Fibroblast of skin of abdomen (primary cell): ENCODE data around the gene CGREF1. TPM values are rescaled to one million over a fixed set of nuclear protein-coding genes. Genes with fewer than 3 reads are reported as not detected.
A peak's percentile ranks its signal among the peaks of the same experiment; 100 is the strongest.

Experiments used
- DNase-seq: peaks from one replicate; pipeline ENCODE4 v3.0.0-alpha.2; 2013
- polyA plus RNA-seq, 2 experiments: library from polyadenylated mRNA; unstranded; fragments of 120-200 nt; gene quantifications; one replicate each; pipeline ENCODE4 v1.2.1, GENCODE V29; 2013; ENCODE audit not compliant: insufficient read length in 2 of 2

The CGREF1 gene
- polyA plus RNA-seq (2013, experiment 1 of 2; ENCODE audit: insufficient read length) = 3.6 TPM
- polyA plus RNA-seq (2013, experiment 2 of 2; ENCODE audit: insufficient read length) = 4.1 TPM

DNA sequence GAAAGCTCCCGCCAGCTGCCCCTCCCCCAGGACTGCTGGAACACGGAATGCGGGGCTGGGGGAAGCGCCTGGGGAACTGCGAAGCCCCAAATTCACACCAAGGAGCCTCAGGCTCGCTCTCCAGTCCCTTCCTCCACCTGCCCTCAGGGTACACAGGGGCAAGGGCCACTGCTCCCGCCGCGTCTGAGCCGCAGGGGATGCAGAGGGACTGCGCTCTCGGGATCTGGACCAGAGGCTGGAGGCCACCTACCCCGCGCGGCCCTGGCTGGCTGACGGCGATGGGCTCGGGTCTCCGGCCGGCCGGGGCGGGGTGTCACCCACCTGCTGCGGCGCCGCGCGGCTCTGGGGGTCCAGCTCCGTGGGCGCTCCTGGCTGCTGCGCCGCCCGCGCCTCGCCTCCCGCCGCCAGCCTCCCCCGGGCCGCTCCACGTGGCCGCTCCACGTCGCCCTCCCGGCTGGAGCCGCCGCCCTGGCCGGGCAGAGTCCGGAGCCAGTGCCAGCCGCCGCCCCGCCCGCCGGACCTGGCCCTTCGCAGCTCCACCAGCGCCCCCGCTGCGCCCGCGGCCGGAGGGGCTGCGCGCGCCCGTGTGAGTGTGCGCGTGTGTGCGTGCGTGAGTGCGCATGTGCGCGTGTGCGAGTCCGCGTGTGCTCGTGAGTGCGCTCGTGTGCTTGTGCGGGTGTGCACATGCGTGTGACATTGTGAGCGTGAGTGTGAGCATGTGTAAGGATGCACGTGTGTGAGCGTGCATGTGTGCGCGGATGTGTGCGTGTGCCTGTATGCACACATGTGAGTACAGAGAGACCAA lies at the start of gene CGREF1:
Gene CGREF1 (minus strand): TSS at position 604 of the 805 bp plus-strand sequence. CDS start 14,762 bp downstream, outside the sequence.
- DNase-seq = no peak

DNA sequence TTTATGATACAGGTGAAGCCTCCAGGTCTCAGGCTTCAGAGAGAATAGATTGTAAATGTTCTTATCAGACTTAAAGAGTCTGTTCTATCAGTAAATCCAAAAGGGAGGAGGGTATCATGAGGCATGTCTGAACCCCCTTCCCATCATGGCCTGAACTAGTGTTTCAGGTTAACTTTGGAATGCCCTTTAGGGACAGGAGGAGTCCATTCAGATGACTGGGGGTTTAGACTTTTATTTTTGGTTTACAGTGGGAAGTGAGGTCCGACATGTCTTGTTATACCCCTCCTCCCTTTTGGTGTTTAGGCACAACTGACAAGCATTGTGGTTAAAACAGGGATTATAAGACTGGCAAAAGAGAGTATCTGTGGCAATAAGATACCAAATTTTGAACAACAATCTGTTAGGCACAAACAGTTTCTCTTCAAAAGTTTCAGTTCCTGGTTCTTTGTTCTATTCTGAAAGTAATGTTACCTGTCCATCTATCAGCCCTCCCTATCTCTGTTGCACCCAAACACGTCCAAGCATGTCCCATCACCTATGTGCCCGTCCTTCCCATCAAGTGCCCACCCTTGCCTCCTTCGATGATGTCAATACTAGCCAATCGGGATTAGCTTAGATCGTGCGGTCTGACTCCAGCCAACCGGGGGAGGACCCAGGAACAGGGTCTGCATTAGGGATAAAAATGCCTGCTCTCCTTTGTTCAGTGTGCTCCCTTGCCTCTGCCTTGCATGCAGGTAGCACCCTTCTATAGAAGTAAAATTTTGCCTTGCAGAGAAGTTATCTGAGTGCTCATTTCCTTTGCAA lies 46.2 kb upstream of the CGREF1 start:
- no peak for DNase-seq

DNA sequence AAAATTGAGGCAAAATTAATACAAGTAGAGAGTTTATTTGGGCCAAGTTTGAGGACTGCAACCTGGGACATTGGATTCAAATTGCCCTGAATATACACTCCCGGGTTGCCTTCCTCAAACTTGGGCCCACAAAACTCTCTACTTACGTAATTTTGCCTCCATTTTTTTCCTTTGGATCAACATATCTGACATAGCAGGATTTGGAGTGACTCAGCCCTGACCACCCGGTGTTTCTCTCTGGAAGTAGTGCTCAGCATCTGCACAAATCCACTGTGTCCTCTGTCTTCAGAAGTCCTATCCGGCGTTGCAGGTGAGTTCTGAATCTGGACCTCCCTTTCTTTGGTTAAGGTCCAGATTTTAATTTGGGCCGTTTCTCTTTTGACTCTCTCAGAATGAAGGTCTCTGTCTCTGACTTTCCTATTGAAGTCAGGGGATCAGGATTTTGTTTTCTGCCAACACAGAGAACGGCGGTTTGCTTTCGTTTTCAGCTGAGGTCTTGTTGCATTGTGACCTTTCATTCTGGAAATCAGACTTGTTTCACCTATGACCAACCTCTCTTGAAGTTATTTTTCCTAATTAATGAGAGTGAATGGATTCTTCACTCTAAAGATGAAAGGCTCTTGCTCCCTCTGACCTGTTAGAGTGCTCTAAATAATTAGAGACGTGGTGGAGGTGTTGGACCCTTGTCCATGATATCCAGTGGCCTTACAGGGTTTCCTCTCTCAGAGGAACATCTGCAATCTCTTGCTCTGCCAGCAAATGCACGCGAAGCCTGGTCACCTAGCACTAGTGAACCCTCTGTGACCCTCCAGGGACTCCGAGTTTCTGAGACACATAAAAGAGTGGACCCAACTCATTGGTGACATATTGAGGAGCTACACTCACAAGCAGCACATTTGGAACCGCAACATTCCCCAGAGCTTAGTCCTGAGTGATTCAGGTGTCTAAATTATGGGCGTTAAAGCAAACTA lies 43.5 kb upstream of the CGREF1 start:
- DNase-seq = peak; percentile 21

- DNase-seq = no peak
Observed at GRCh38 chr2:27160191-27160590, 41.3 kb upstream of the CGREF1 start.

DNA sequence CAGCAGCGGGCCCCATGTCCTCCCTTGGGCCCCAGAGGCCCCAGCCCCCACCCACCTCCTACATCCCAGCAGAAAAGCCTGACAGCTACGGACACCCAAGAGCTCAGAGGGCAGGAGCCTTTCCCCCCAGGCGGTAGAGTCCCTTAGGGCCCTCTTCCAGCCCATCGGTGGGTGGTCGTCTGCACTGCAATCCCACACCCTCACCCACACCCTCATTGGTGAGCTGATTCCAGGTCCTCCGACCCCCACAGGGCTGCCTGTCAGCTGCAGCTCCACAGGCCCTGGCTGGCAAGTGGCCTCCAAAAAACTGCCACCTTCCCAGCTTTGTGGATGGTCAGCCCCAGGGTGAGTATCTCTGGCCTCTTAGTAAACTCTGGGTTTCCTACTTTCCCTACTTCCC lies 40.3 kb upstream of the CGREF1 start:
- DNase-seq = no peak

- DNase-seq = no peak
Observed at GRCh38 chr2:27158468-27158867, 39.5 kb upstream of the CGREF1 start.

- DNase-seq = no peak
Observed at GRCh38 chr2:27155069-27155520, 36.2 kb upstream of the CGREF1 start.

GRCh38 chr2:27154488-27154887 lies 35.6 kb upstream of the CGREF1 start:
- DNase-seq = no peak

- DNase-seq = peak; percentile 22
Observed at GRCh38 chr2:27152796-27153464, 34.0 kb upstream of the CGREF1 start.

DNA sequence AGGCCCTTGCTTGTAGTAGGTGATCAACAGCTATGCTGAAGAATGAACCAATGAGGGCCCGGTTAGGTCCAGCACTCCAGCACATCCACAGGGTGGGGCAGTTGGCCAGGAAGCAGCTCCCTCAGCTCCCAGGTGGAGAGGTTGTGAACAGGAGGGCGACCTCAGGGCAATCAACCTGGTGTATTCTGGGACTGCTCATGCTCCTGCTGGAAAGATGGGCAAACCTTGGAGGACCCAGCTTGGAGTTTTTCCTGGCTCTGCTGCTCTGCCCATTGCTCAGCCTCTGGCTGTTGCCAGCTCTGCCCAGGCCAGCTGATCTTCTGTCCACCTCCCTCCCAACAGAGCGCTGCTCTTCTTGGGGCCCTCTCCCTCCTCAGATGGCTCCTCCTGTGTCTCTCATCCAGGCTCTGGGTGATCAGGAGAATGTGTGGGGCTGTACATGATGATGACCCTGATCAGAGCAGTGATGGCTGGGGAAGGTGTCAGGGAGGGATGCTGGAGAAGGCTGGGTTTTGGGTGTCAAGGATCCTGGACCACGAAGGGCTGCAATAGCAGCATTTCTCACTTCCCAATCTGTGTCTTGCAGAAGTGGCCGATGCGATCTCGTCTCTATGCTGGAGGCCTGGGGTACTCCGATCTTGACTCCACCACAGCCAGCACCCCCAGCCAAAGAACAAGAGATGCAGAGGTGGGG lies 33.3 kb upstream of the CGREF1 start:
- DNase-seq = no peak

DNA sequence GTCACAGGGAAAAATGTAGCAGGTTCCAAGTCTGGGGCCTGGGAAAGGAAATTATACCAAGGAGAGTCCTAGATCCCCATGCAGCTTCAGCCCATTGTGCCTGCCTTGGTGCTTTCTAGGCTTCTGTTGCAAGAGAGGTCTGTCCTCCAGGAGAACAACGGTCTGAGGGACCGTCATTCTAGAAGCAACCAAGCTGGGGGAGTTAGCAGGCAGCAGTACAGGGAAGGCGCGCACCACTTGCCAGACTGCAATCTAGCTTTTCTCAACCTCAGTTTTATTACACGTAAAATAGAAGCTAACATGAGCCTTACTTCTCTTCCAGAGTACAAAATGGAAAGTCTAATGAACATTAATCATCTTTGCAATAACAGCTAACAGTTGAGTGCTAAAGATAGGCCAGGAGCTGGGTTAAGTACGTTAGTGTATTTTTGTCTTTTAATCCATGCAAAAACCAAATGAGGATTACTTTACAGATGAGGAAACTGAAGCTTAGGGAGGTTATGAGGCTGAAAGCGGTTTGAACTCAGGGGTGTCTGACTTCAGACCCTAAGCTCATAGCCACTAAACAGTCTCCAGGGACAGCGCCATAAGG lies 31.8 kb upstream of the CGREF1 start:
- DNase-seq = no peak

GRCh38 chr2:27149570-27150405 lies 30.9 kb upstream of the CGREF1 start:
- DNase-seq = no peak

DNA sequence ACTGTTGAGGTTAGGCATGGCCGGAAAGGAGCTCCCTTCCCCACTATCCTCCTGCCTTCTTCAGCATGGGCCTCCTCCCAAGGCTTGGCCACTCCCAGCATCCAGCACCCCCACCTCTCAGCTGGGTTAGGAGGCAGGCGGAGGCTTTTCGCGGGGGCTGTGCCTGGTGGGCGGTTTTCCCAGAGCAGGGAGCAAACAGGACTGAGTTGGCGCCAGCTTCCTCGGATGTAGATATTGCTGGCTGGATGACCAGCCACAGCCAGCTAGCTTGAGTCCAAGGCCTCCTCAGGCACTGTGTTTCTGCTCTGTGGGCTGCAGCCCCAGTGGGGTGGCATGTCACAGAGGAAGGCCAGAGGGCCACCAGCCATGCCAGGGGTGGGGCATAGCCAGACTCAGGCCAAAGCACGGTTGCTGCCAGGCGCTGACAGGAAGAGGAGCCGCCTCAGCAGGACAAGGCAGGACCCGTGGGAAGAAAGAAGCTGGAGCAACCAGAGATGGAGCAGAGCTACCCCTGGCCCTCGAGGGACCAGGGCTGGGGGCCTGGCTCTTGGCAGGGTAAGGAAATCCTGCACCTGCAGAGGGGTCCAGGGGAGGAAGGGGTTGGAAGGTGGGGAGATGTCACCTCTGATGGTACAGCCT lies 30.0 kb upstream of the CGREF1 start, which contains the start of gene TCF23:
Gene TCF23 (plus strand): TSS at position 204 of the 639 bp plus-strand sequence. CDS start 130 bp downstream, at position 334.
- DNase-seq = no peak

- no peak for DNase-seq
Observed at GRCh38 chr2:27147935-27148334, 29.0 kb upstream of the CGREF1 start.

DNA sequence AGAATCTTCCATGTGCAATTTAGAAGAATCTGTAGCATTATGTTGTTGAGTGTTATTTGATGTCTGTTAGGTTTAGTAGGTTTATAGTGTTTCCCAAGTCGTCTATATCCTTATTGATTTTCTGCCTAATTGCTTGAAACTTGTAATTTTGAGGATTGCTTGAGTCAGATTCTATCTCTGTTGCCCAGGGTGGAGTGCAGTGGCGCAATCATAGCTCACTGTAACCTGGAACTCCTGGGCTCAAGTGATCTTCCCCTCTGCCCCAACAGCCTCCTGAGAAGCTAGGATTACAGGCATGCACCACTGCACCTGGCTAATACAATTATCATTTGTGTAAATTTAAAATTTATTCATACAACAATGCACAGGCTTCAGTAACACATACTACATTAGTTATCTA lies 26.8 kb upstream of the CGREF1 start:
- no peak for DNase-seq

DNA sequence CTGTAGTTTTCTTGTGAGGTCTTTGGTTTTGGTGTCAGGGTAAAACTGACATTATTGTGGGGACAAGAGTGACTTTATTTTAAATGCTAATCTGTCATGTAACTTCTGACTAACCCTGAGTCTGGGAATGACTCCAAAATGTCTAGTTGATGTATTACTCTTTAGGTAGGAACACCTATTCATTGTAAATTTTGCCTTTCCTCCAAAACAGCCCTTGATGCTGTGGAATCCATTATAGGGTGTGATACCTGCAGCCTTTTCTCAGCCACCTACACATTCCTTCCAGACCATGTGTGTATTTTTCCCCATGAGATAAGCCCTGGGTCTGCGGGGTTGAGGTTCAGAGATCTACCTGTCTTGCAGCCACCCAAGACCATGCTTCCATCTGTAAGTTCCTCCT lies 24.4 kb upstream of the CGREF1 start:
- no peak for DNase-seq

- no peak for DNase-seq
Observed at GRCh38 chr2:27139310-27139709, 20.4 kb upstream of the CGREF1 start, which contains the start of gene PRR30. TSS of gene PRR30 (minus strand) at chr2:27139410. CDS start at chr2:27138329, 1,081 bp downstream.

GRCh38 chr2:27138111-27138510 lies 19.2 kb upstream of the CGREF1 start:
- DNase-seq = no peak
